Measurements from ENCODE around the gene BTN3A1.
"Not testable (repeated sequence)": the region's sequence is repeated elsewhere in the genome, so short reads cannot be mapped to it uniquely, and the experiment has no call there.

Gene BTN3A1

DNA sequence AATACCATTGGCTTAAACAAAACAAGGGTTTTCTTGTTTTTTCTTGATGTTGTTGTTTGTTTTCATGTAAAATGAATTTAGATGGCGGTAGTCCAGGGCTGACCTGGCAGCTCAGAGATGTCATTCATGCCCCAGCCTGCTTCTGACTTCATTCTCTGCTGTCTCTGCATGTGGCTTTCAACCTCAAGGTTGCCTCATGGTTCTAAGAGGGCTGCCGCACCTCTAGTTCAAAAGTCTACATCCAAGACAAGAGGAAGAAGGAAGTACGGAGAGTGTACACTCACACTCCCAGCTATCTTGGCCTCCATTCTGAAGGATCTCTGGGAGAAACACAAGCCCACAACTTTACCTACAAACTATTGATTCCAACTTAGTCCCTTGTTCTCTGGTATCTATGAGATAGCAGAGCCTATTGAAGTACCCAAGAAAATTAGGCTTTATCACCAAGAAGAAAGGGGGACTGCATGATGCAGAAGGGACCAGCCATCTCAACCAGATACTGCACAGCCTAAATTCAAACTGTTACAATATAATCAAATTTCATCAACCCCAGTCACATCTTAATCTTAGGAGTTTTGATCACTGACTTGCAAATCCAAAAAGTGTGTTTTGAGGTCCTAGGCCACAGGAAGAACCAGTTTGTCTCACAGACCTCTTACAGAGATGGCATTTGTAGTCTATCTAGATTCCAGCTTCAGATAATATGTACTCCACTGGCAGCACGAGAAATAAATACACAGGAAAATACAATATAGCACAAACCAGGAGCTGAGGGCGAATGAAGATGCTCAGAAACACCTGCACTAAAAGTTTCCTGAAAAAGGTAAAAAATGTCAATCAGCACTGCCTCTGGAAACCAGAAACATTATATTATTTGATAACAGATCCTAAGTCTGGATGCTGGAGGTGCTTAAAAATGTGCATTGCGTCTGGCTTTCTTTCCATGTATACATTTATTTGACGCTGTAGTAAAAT lies 37.4 kb downstream of the BTN3A1 start:
- Mint-ChIP-seq H3K27ac (peak overlapping the region; percentile 99), H3K27me3 (no peaks in the 10 kb centered on the region), H3K4me3 (peak overlapping the region; percentile 99), H3K36me3 (peaks cover 5% of the 10 kb centered on the region), H3K9me3 (peaks cover 3% of the 10 kb centered on the region), H3K4me1 (peaks cover 42% of the 10 kb centered on the region)

DNA sequence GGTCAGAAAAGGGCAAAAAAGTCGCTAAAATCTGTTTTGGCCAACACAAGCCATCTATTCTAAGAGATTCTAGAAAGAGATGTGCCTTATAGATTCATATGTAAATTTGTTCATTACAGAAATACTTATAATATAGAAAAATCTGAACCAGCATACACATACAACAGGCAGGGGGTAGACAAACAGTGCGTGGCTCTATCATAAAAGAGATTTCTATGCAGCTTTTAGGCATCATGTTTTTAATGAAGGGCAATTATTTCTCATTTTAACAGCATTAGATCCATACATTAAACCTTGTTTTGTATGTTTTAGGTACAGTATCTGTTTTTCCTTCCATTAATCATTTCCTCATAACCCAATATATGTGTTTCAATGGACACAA lies 38.9 kb downstream of the BTN3A1 start:
- Mint-ChIP-seq H3K27ac (peak overlapping the region; percentile 99), H3K4me1 (peaks cover 58% of the 10 kb centered on the region), H3K36me3 (peaks cover 9% of the 10 kb centered on the region), H3K27me3 (no peaks in the 10 kb centered on the region), H3K4me3 (peak overlapping the region; percentile 99), H3K9me3 (no peaks in the 10 kb centered on the region)

DNA sequence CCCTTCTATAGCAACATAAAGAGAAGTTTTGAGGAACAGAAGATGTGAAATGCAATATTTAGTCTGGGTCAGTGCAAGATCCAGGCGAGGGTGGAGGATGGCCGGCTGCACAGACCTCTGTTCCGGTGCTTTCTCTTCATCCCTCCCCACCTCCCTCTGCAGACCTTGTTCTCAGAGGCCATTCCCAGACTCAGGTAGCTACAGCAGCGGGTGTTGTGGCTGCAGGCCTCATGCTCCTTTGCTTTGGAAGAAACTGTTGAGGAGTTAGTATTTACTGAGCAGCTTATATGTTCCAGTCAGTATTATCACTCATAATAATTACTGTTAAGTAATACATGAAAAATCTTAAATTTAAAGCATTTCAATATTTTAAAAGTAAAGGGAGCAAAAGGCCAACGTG lies 39.9 kb downstream of the BTN3A1 start:
- H3K4me3 Mint-ChIP-seq = peak overlapping the region; percentile 99
- H3K36me3 Mint-ChIP-seq = peaks cover 11% of the 10 kb centered on the region
- peaks cover 68% of the 10 kb centered on the region for H3K4me1 Mint-ChIP-seq
- peak overlapping the region; percentile 56 for H3K27ac Mint-ChIP-seq
- H3K27me3 Mint-ChIP-seq = no peaks in the 10 kb centered on the region
- no peaks in the 10 kb centered on the region for H3K9me3 Mint-ChIP-seq

DNA sequence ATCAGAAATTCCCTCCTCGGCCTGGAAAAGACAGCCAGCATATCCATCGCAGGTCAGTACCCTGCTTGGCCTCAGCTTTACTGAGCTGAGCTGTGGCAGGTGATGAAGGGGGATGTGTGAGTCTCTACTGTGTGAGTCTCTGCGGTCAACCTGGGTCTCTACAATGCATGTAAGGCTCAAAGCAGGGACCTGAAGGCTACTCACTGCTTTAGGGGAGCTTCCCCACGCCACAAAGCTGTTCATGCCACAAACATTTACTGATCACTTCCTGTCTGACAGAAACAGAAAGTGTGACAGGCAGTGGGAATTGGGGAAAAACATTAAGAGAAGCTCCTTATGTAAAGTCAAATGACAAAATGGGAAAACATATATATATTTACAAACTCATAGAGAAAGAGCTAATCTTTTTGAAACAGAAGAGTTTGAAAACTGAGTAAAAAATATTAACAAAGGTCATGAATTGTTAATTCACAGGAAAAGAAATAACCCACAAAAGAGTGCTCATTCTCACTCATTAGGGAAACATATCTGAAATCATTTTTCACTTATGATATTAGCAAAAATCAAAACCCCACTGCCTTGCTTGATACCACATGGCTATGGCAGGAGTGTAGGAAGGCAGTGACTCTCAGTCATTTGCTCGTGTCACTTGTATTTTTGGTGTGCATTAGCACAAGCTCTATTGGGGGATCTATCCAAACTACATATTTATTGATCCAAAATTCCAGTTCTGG lies 44.0 kb downstream of the BTN3A1 start:
- peaks cover 67% of the 10 kb centered on the region for H3K4me1 Mint-ChIP-seq
- peak overlapping the region; percentile 61 for H3K27ac Mint-ChIP-seq
- no peaks in the 10 kb centered on the region for H3K27me3 Mint-ChIP-seq
- no peaks in the 10 kb centered on the region for H3K9me3 Mint-ChIP-seq
- H3K36me3 Mint-ChIP-seq = peaks cover 25% of the 10 kb centered on the region
- H3K4me3 Mint-ChIP-seq = peak overlapping the region; percentile 20

DNA sequence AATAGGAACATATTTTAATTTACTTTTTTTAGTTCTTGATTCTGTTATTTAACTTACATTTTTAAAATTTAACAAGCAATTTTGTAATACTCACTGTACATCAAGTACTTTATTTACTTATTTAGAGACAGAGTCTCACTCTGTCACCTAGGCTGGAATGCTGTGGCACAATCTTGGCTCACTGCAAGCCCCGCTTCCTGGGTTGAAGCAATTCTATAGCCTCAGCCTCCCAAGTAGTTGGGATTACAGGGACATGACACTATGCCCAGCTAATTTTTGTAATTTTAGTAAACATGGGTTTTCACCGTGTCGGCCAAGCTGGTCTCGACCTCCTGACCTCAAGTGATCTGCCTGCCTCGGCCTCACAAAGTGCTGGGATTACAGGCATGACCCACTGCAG lies 45.2 kb downstream of the BTN3A1 start:
- Mint-ChIP-seq H3K4me1 (peaks cover 59% of the 10 kb centered on the region), H3K27me3 (no peaks in the 10 kb centered on the region), H3K9me3 (no peaks in the 10 kb centered on the region), H3K36me3 (peaks cover 25% of the 10 kb centered on the region), H3K4me3 (no peak overlapping the region), H3K27ac (no peak overlapping the region)

DNA sequence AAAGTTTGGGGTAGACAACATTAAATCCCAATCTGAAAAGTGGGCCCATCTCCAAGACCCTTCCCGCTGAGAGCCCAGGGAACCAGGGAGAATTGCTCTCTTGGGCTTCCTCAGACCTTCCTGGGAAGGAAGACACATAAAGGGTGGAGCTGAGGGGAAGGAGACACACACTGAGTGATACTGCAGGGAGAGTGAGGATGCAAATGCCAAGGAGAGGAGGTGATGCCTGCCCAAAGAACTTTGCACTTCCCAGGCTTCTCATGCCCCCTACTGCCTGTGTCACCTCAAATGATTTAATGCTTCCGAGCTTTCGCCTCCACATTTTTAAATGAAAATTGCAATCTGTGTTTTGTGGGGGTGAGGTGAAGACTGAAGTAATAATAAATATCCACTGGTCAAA lies 48.2 kb downstream of the BTN3A1 start:
- Mint-ChIP-seq H3K4me3 (no peak overlapping the region), H3K36me3 (peaks cover 16% of the 10 kb centered on the region), H3K9me3 (no peaks in the 10 kb centered on the region), H3K27me3 (no peaks in the 10 kb centered on the region), H3K27ac (peak overlapping the region; percentile 76), H3K4me1 (peaks cover 32% of the 10 kb centered on the region)

DNA sequence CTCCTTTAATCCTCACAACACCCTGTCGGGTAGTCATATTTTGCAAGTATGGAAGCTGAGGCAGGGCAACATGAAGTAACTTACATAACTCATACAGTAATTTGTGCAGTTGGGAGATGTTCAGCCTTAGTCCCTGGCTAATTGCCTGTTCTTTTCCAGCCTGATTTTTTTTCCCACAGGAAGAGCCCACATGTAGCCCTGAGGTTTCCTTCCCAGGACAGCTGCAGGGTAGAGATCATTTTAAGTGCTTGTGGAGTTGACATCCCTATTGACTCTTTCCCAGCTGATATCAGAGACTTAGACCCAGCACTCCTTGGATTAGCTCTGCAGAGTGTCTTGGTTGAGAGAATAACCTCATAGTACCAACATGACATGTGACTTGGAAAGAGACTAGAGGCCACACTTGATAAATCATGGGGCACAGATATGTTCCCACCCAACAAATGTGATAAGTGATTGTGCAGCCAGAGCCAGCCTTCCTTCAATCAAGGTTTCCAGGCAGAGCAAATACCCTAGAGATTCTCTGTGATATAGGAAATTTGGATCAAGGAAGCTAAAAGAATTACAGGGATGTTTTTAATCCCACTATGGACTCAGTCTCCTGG lies 50.7 kb downstream of the BTN3A1 start:
- H3K27ac Mint-ChIP-seq = no peak overlapping the region

DNA sequence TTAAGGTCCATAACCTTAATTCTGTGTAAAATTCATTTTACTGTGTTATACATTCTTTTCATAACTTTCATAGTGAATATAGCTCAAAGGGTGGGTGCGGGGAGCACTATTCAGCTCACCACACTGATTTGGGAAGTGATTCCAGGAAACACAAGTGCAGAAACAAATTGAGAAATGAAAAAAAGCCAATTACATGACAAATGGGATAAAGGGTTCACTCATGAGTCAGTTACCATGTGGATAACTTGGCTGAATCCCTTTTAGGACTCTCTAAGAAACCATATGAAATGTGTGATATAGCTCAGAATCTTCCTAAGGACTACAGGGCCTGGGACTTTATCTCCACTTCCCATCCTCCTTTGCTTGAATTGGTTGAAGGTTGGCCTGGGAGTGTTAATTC lies 52.6 kb downstream of the BTN3A1 start:
- Mint-ChIP-seq H3K36me3 (peaks cover 12% of the 10 kb centered on the region), H3K4me3 (no peak overlapping the region), H3K4me1 (peaks cover 34% of the 10 kb centered on the region), H3K27ac (no peak overlapping the region), H3K9me3 (no peaks in the 10 kb centered on the region), H3K27me3 (no peaks in the 10 kb centered on the region)

More for the DNA sequence above, 50.7 kb downstream of the BTN3A1 start:
- no peaks in the 10 kb centered on the region for H3K9me3 Mint-ChIP-seq
- H3K27me3 Mint-ChIP-seq = no peaks in the 10 kb centered on the region
- H3K4me1 Mint-ChIP-seq = peaks cover 28% of the 10 kb centered on the region
- H3K4me3 Mint-ChIP-seq = no peak overlapping the region
- H3K36me3 Mint-ChIP-seq = peaks cover 15% of the 10 kb centered on the region

DNA sequence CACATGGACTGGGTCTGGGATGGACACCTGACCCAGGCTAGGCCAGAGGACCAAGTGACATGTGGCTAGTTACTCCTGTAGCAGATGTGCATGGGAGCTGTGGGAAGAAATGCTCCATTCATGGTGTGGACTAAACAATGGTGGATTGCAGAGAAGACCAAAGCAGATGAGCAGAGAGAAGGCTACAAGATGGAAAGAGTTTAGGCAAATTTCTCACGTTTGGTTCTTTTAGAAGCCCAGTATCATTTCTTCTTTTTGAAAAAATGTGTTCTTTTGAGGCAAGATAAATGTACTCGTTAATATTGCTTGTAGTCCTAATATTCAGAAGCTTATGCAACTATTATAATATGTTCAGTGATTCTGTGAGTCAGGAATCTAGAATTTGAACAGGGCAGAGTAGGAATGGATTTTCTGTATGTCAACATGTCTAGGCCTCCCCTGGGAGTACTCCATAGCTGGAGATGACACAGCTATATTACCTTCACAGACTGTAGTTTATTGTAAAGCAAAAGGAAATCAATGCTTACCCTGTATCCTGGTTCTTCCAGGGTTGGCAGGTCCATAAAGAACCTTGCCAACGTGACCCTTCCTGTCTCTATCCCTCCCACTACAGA lies 53.4 kb downstream of the BTN3A1 start:
- Mint-ChIP-seq H3K27ac (no peak overlapping the region), H3K4me1 (peaks cover 37% of the 10 kb centered on the region), H3K4me3 (no peak overlapping the region), H3K9me3 (no peaks in the 10 kb centered on the region), H3K27me3 (no peaks in the 10 kb centered on the region), H3K36me3 (peaks cover 16% of the 10 kb centered on the region)

DNA sequence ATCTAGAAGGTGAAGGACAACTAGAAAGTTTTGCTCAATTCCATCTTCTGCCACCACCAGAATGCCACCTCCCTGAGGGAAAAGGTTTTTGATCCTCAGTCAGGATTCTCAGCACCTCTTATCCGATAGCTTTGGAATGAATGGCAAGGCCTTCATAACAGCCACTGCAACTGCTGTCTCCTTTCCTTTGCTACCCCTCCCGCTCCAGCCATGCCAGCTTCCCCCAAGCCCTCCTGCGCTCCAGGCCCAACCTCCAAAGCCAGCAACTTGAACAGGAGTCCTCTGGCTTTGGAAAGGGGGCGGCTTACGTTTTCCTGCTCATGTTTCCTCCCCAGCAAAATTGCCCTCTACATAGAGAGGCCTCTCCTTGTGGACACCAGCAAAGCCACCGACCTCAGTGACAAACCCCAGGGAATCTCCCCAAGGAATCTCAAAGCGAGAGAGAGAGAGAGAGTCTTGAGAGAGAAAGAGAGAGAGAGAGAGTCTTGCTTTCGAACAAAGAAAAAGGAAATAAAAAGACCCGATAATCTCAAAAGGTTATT lies 55.3 kb downstream of the BTN3A1 start:
- Mint-ChIP-seq H3K36me3 (peaks cover 18% of the 10 kb centered on the region), H3K27ac (peak overlapping the region; percentile 99), H3K9me3 (no peaks in the 10 kb centered on the region), H3K4me1 (peaks cover 53% of the 10 kb centered on the region), H3K4me3 (peak overlapping the region; percentile 100), H3K27me3 (no peaks in the 10 kb centered on the region)

DNA sequence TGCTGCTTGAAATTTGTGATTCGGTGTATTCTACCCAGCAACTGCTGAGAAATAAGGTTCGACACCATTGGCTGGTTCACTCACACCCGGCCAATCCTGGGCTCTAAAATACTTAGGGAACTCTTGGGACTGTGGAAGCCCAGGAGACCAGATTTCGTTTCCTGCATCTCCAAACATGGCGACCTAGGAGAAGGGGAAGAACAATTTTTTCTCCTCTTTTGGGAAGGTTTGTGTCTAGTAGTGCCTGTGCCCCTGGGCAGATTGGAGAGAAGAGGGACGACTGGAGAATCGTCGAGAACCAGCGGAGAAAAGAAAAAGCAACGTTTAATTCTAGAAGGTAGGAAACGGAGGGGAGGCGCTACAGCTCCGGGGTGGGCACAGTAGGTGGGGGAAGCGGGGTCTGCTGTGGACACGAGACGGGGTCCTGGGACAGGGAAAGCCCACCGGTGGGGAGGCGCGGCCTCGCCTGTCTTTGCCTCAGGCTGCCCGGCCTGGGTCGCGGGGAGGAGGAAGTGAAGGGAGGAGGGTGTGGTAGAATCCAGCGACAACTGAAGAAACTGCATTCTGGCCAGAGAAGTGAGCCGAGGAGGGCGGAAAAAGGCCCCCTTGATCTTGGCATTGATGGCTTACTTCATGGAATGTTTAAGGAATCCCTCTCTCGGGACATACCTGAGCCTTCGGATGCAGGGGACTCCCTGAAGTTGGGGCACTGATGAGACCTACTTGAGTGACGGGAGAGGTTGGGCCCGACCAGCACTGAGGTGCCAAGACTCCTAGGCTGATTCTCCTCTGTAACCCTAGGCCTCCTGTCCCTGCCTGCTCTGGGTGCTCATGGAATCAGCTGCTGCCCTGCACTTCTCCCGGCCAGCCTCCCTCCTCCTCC lies 56.0 kb downstream of the BTN3A1 start, which contains the start of gene BTN2A1:
Gene BTN2A1 (plus strand): TSS at position 150 of the 883 bp plus-strand sequence. CDS start 682 bp downstream, at position 832.
- Mint-ChIP-seq H3K4me1 (peaks cover 60% of the 10 kb centered on the region), H3K4me3 (peak within 1 kb of the TSS; percentile 100), H3K27ac (peak within 1 kb of the TSS; percentile 99), H3K27me3 (no peaks in the 10 kb centered on the region), H3K9me3 (no peaks in the 10 kb centered on the region), H3K36me3 (peaks cover 21% of the 10 kb centered on the region)

DNA sequence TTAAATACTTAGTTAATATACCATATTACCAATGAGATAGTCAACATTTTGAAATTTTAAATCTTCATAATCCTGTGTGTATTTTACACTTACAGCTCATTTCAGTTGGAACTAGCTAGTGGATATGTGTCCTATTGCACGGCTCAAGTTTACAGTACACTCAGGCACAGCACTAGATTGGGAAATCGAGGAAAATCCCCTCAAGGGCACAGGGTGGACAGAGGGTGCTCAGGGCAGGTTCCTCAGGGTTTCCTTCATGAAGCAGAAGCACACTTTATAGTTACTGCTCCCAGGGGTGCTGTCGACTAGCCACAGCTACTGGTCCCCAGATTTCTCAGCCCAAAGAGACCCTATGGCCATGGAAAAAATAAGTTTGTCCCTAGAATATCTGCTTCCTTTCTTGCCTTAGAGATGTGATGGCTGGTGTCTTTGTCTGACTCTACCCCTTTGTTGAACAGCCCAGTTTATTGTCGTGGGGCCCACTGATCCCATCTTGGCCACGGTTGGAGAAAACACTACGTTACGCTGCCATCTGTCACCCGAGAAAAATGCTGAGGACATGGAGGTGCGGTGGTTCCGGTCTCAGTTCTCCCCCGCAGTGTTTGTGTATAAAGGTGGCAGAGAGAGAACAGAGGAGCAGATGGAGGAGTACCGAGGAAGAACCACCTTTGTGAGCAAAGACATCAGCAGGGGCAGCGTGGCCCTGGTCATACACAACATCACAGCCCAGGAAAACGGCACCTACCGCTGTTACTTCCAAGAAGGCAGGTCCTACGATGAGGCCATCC lies 57.1 kb downstream of the BTN3A1 start:
- peaks cover 68% of the 10 kb centered on the region for H3K4me1 Mint-ChIP-seq
- peak overlapping the region; percentile 31 for H3K27ac Mint-ChIP-seq
- H3K4me3 Mint-ChIP-seq = peak overlapping the region; percentile 59
- no peaks in the 10 kb centered on the region for H3K27me3 Mint-ChIP-seq
- H3K36me3 Mint-ChIP-seq = peaks cover 23% of the 10 kb centered on the region
- no peaks in the 10 kb centered on the region for H3K9me3 Mint-ChIP-seq

DNA sequence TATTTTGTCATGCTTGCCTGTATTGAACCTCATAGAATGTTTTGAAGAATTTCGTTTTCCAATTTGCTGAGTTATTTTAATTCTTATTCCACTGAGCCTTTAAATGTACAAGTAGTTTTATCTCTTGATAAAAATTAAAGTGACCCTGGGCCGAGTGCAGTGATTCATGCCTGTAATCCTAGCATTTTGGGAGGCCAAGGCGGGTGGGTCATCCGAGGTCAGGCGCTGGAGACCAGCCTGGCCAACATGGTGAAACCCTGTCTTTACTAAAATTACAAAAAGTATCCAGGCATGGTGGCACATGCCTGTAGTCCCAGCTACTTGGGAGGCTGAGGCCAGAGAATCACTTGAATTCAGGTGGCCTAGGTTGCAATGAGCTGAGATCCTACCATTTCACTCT lies 59.3 kb downstream of the BTN3A1 start:
- H3K27me3 Mint-ChIP-seq, H3K27ac Mint-ChIP-seq, H3K9me3 Mint-ChIP-seq: not testable (repeated sequence)
- peaks cover 33% of the 10 kb centered on the region for H3K36me3 Mint-ChIP-seq
- peak overlapping the region; percentile 19 for H3K4me3 Mint-ChIP-seq
- peaks cover 83% of the 10 kb centered on the region for H3K4me1 Mint-ChIP-seq

DNA sequence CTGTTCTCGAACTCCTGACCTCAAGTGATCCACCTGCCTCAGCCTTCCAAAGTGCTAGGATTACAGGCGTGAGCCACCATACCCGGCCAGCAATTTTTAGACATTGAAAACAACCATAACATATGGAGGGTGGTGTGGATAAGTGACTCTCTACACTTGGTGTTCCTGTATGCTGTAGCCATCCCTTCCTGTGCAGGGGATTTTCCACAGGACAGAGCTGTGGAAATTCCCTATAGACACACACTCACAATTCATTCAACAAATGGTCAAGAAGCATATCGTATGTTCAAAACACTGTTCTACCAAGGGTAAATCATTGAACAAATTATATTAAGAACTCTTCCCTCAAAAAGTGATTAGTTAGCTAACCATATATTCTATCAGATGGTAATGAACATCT lies 61.9 kb downstream of the BTN3A1 start:
- H3K9me3 Mint-ChIP-seq = no peaks in the 10 kb centered on the region
- peaks cover 66% of the 10 kb centered on the region for H3K4me1 Mint-ChIP-seq
- peaks cover 39% of the 10 kb centered on the region for H3K36me3 Mint-ChIP-seq
- H3K27me3 Mint-ChIP-seq = no peaks in the 10 kb centered on the region
- no peak overlapping the region for H3K4me3 Mint-ChIP-seq
- peak overlapping the region; percentile 48 for H3K27ac Mint-ChIP-seq

Data from activated naive CD4-positive, alpha-beta T cell treated with anti-CD3 and anti-CD28 coated beads, Interleukin-2, amount 50 U/mL, for 24 hours (primary cell).